DMS 273 (cell line): ENCODE results near the gene TMEM201.
"Not testable (repeated sequence)": the region's sequence is repeated elsewhere in the genome, so short reads cannot be mapped to it uniquely, and the experiment has no call there.

Source experiments
- DNase-seq: peaks from one replicate; lab custom pipeline; 2025; ENCODE audit not compliant: unreplicated experiment; lab: John Stamatoyannopoulos, UW

TMEM201 gene

DNA sequence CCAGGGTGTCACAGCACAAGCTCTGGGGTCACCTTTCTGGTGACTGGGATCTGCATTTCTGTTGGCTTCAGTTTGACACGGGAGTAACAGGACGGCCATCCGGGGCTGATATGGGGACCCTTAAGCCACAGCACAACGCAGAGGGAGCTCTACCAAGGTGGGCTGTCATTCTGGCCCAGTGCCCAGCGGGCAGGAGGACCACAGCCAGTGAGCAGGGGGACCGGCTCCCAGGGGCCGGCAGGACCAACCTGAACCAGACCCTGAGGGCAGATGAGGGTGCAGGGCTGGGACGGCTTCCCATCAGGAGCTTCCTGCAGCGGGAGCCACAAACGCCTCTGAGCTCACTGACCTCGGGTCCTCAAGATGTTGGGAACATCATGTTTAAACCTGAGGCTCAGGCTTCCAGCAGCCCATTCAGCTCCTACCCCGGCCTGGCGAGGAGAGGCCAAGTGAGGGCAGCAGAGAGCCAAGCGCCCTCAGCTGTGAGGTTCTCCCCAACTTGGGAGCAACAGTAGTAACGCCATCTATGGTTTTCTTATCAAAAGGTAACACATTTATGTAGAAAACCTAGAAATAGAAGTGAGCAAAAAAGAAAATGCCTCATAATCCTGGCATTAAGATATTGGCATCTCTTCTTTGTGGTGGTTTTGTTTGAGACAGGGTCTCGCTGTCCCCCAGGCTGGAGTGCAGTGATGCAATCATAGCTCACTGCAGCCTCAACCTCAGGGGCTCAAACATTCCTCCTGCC is 26.8 kb downstream of the TMEM201 start:
- DNase-seq: peak; percentile 86

DNA sequence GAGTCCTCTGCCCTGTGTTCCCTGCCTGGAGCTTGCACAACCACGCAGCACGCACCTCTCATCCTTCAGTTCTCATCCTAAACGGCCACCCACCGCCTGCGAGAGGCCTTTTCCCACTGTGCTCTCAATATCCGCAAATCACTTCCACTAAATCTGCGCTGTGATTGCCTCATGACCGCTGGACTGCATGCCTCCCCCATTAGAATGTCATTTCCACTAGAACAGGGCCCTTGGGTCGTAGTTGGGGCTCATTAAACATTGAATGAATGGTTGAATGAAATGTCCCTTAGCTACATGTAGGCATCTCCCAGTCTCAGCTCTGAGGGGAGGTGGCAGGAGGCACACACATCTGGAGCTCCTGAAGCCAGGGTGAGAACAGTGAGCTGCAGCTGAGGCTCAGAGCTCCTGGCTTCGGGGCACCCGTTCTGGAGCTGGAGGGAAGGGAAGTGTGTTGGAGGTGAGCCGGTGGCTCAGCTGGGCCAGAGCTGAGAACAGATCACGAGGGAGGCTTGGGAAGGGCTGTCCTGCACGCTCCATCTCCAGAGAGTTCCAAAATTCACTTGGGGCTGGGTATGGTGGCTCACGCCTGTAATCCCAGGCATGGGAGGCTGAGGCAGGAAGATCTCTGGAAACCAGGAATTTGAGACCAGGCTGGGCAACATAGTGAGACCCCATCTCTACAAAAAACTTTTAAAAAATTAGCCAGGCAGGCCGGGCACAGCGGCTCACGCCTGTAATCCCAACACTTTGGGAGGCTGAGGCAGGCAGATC is 30.4 kb downstream of the TMEM201 start:
- no peak for DNase-seq

- no peak for DNase-seq
These were observed 32.3 kb downstream of the TMEM201 start for GRCh38 chr1:9621032-9621431.

DNA sequence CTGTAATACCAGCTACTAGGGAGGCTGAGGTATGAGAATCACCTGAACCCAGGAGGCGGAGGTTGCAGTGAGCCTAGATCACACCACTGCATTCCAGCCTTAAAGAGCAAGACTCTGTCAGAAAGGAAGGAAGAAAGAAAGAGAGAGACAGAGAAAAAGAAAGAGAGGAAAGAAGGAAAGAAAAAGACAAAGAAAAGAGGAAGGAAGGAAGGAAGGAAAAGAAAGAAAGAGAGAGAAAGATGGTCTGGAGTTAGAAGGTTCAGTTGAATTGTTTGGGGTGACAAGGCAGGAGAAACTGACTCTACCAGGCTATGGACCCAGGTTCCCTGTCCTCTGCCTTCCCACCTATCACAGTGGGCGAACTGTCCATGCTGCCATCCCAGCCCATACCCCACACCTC is 35.4 kb downstream of the TMEM201 start:
- no peak for DNase-seq

DNA sequence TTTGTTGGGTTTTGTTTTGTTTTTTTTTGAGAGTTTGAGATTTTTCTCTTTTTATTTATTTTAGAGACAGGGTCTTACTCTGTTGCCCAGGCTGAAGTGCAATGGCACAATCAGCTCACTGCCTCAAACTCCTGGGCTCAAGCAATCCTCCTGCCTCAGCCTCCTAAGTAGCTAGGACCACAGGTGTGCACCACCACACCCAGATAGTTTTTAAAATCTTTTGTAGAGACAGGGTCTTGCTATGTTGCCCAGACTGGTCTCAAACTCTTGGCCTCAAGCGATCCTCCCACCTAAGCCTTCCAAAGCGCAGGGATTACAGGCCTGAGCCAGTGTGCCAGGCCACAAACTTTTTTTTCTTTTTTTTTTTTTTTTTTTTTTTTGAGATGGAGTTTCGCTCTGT is 36.3 kb downstream of the TMEM201 start:
- not testable (repeated sequence) for DNase-seq

GRCh38 chr1:9626201-9626608 is 37.5 kb downstream of the TMEM201 start:
- no peak for DNase-seq

GRCh38 chr1:9628541-9629444 is 40.1 kb downstream of the TMEM201 start:
- no peak for DNase-seq

DNA sequence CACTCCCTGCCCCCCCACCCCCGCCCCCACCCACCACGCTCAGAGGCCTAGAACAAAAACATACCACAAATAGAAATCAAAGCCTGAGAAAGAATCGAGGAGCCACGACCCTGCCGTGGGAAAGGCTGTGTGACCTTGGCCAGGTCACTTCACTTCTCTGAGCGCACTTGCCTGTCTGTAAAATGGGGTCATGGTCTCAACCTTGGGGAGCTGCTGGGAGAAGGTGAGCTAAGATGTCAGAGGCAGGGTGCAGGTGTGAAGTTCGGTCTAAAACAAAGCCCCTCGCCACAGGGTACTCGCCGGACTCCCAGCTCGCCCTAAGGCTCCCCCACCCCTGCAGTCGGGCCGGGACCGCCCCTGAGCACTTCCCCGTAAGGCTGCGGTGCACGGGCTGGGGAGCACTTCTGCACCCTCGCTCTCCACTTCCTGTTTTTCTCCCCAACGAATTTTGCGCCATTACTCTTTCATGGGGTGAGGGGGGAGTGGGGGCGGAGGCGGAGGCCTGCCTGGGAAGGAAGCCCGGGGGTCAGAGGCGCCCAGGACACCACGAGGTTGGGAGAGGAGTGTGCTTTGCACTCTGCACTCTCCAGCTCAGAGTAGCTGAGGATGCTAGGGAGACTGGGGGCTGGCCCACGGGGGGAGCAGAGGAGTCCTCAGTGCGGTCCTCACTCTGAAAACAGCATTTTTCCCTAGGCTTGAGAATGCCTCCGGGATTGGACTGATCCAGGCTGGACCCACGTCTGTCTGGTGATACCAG is 40.9 kb downstream of the TMEM201 start:
- no peak for DNase-seq

DNA sequence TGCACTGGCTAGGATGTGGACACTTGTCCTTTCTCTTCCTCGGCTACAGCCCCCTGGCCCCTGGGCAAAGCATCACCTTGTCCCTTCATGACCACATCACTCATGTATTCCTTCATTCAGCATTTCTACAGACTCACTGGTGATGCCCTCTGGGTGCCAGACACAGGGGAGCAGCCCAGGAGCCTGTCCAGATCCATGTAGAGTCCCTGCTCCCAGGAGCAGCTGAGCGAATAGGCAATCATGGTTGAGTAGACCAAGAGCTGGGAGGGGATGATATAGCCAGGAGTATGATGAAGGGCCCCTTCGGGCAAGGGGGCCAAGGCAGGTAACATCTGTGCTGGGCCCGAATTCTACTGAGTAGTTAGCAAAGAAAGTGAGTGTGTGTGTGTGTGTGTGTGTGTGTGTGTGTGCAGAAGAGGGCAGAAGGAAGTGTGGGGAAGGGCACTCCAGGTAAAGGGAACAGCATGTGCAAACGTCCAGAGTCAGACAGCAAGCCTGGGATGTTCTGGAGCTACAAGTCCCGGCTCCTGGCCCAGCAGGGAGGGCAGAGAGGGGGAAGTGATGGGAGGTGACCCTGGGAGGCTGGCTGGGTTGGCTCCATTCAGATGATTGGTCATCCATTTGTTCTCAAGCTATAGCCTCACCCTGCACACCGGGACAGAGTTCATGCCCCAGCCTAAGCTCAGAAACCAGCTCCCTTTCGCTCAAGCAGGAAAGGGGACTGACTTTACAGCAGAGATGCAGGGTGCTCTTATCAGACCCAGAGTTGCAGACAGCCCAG is 41.8 kb downstream of the TMEM201 start:
- DNase-seq: no peak

DNA sequence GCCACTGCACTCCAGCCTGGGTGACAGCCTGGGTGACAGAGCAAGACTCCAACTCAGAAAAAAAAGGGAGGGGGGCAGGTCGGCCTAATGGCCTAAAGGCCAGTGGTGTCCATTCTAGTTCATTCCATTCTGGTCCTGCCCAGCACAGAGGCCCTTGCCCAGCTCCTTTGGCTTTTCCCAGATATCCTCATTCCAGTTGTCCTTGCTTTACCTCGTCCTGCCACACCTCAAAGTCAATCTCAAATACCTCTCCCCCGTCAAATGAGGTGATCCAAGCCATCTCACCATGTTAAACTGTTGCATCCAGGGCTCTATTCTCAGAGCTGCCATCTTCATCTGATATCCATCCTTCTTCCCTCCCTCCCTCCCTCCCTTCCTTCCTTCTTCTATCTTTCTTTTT is 42.9 kb downstream of the TMEM201 start:
- no peak for DNase-seq

DNA sequence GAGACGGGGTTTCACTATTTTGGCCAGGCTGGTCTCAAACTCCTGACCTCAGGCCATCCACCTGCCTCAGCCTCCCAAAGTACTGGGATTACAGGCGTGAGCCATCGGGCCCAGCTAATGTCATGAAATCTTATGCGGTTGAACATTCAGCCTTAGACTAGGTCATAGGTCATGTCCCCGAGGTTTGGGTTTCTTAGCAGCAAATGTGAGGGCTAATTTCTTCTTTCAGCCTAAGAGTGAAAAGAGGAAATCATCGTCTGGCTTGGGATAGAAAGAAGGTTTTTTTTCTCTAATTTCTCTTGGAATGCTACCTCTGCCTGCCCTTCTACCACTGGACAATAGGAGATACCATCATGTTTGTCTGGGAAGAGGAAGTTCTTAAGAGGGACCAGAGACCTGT is 44.8 kb downstream of the TMEM201 start:
- DNase-seq: no peak

DNA sequence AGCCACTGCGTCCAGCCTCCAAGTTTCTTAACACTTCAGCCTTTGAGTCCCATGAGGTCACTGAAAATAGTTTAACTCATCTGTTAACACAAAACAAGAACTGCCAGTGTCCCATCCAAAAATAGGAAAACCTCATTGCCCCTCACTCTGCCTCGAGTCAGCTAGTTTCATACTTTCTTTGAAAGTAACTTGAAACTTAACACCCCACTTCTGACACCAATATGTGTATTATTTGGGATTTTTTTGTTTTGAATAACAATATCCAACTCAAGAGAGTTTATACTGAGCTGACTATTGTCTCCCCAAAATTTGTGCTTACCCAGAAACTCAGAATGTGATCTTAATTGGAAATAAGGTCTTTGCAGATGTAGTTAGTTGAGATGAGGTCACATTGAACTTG is 45.9 kb downstream of the TMEM201 start:
- DNase-seq: no peak

GRCh38 chr1:9639227-9639626 is 50.5 kb downstream of the TMEM201 start:
- DNase-seq: no peak

DNA sequence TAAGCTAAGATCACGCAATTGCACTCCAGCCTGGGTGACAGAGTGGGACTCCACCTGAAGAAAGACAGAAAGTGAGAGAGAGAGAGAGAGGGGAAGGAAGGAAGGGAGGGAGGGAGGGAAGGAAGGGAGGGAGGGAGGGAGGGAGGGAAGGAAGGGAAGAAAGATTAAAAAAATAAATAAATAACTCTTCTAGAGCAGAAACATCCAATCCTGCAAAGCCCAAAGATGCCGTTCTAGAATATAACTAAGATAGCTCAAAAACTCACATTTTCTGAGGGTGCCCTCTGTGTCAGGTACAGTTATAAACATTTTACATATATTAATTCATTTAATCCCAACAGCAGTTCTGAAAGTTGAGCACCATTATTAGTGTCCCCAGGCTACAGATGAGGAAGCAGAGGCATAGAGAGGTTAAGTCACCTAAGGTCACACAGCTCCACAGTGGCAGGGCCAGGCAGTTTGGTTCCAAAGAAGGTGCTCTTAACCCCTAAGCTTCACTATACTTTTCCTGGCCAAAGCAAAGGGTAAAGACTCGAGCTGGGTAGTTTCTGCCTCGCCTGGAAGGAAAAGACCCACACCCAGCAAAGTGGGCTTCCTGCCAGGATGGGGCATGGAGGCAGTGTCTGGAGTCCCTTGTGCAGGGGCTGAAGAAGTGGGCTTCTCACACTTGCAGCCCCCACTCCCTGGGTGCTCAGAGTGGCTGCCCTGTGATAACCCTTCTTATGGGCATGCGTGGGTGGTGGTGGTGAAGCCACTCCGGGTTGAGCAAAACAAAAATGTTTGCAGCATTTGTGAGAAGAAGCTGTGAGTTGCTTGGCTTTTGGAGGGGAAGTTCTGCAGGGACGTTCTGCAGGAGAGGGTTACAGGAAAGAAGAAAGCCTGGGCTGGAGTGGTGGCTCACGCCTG is 54.9 kb downstream of the TMEM201 start:
- no peak for DNase-seq

GRCh38 chr1:9646037-9646436 is 57.3 kb downstream of the TMEM201 start:
- no peak for DNase-seq

DNA sequence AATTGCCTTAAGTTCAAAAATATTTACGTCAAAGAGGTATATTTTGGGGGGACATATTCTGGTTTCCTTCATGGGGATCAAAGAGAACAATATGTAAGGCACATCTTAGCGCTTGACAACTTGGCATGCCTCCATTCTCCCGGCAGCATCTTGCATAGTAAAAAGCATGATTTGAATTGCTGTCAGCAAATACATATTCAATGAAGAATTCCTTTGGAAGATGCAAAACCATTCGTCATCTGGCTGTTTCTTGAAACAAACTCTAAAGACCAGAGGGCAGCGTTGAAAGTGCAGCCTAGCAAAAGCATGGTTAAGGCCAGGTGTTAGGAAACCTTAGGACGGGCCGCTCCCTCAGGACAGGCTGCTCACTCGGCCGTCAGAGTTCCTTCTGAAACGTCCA is 59.5 kb downstream of the TMEM201 start:
- no peak for DNase-seq

- DNase-seq: no peak
These were observed 61.1 kb downstream of the TMEM201 start for GRCh38 chr1:9649769-9650168.

DNA sequence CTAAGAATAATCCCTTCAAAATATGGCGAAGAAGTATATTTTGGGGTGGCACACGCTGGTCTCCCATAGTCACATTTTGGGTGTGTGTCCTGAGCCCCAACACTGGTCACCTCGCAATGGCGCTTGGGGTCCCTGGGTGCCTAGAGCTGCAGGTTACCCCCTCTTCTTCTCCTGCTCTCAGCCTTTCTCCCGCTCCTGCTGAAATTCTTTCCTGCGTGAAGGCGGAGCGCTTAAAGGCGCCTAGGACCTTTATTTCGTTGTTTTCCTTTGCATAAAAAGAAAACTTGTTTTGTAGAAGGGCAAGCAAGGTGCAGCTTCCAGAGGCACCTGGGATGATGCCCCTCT is 62.5 kb downstream of the TMEM201 start:
- no peak for DNase-seq
